HepG2 (cell line): ENCODE results near the gene SIRT7. TPM values are rescaled to one million over a fixed set of nuclear protein-coding genes. Genes with fewer than 3 reads are reported as not detected.

Source experiments
- BCLAF1 ChIP-seq: fragments of 450-650 bp; IDR thresholded peaks from 2 replicates; pipeline ENCODE4 v1.6.1; 2017; ENCODE audit warnings: mild to moderate bottlenecking
- CCDC6 ChIP-seq: sonication (generic); formaldehyde crosslinking; IDR thresholded peaks from 2 replicates; pipeline ENCODE4 v1.8.1; 2022; ENCODE audit warnings: mild to moderate bottlenecking, missing genetic modification reagents, moderate library complexity
- CENPT ChIP-seq: sonication (generic); formaldehyde crosslinking; IDR thresholded peaks from 2 replicates; pipeline ENCODE4 v1.8.0; 2022; ENCODE audit warnings: low read depth, mild to moderate bottlenecking, moderate library complexity, missing genetic modification reagents
- GFI1 ChIP-seq: sonication (generic); formaldehyde crosslinking; IDR thresholded peaks from 2 replicates; pipeline ENCODE4 v1.5.0; 2020; ENCODE audit warnings: missing genetic modification reagents, mild to moderate bottlenecking, borderline replicate concordance
- GLMP ChIP-seq: sonication (generic); formaldehyde crosslinking; IDR thresholded peaks from 2 replicates; pipeline ENCODE4 v1.9.0; 2021; ENCODE audit warnings: missing genetic modification reagents, mild to moderate bottlenecking, borderline replicate concordance
- MIER3 ChIP-seq: IDR thresholded peaks from 2 replicates; pipeline ENCODE4 v1.6.1; 2016; ENCODE audit warnings: missing compliant biosample characterization, borderline replicate concordance
- MNT ChIP-seq: fragments of 450-650 bp; IDR thresholded peaks from 2 replicates; pipeline ENCODE4 v1.6.1; 2016
- SP2 ChIP-seq: sonication (generic); formaldehyde crosslinking; IDR thresholded peaks from 2 replicates; pipeline ENCODE4 v1.5.1; 2020; ENCODE audit warnings: mild to moderate bottlenecking, missing genetic modification reagents
- UBTF ChIP-seq: sonication (generic); formaldehyde crosslinking; IDR thresholded peaks from 2 replicates; pipeline ENCODE4 v1.4.0; 2020; ENCODE audit warnings: mild to moderate bottlenecking, missing genetic modification reagents
- ZEB1 ChIP-seq: IDR thresholded peaks from 2 replicates; pipeline ENCODE4 v1.6.1; 2012; ENCODE audit warnings: mild to moderate bottlenecking, low read depth, inconsistent platforms; ENCODE audit not compliant: insufficient replicate concordance
- ZFX ChIP-seq: sonication (generic); formaldehyde crosslinking; IDR thresholded peaks from 2 replicates; pipeline ENCODE4 v1.4.0; 2020; ENCODE audit warnings: mild to moderate bottlenecking, low read depth, missing genetic modification reagents, moderate library complexity
- ZGPAT ChIP-seq: IDR thresholded peaks from 2 replicates; pipeline ENCODE4 v1.6.1; 2016; ENCODE audit warnings: mild to moderate bottlenecking
- ZNF276 ChIP-seq: sonication (generic); formaldehyde crosslinking; IDR thresholded peaks from 2 replicates; pipeline ENCODE4 v1.4.0; 2020; ENCODE audit warnings: mild to moderate bottlenecking, low read depth, missing genetic modification reagents
- ZNF557 ChIP-seq: sonication (generic); formaldehyde crosslinking; IDR thresholded peaks from 2 replicates; pipeline ENCODE4 v1.4.0; 2020; ENCODE audit warnings: missing genetic modification reagents
- ZNF567 ChIP-seq: sonication (generic); formaldehyde crosslinking; IDR thresholded peaks from 2 replicates; pipeline ENCODE4 v1.8.1; 2023; ENCODE audit warnings: mild to moderate bottlenecking, missing genetic modification reagents, borderline replicate concordance
- ZNF792 ChIP-seq: IDR thresholded peaks from 2 replicates; pipeline ENCODE4 v1.6.1; 2016
- ZNF839 ChIP-seq: sonication (generic); formaldehyde crosslinking; IDR thresholded peaks from 2 replicates; pipeline ENCODE4 v1.4.0; 2020; ENCODE audit warnings: missing genetic modification reagents, mild to moderate bottlenecking, borderline replicate concordance
- polyA plus RNA-seq, 8 experiments: library from polyadenylated mRNA; depleted of rRNA in 3 of 8; stranded (reverse) in 7 of 8; unstranded in 1 of 8; fragments of >200 nt; fragmentation: Illumina TruSeq in 4 of 8; extraction: Trizol in 4 of 8; gene quantifications; 2 replicates each; pipeline versions ENCODE4 v1.2.1 to v1.2.3, GENCODE V29; 2011 to 2016; ENCODE audit warnings: low read depth in 4 of 8, missing spikeins in 1 of 8, mixed read lengths in 1 of 8; ENCODE audit not compliant: insufficient read depth in 1 of 8
- total RNA-seq, 5 experiments: library from RNA; depleted of rRNA; stranded (reverse); fragments of >200 nt; fragmentation: Illumina TruSeq; extraction: Trizol; gene quantifications; 2 replicates each; pipeline ENCODE4 v1.2.3, GENCODE V29; 2016; ENCODE audit warnings: low read depth in 1 of 5

Gene SIRT7
- total and polyA plus RNA-seq, 2 of the 13 experiments (the other 11 are each of a cell fraction or from before 2014, with no cell fraction given), result 8.3 to 24.8 TPM

- TF ChIP-seq ZFX (CRISPR knock-in tag) (peak; percentile 27), MIER3 (CRISPR knock-in tag) (no peak), ZNF557 (CRISPR knock-in tag) (no peak), ZNF276 (CRISPR knock-in tag) (no peak), GLMP (CRISPR knock-in tag) (no peak), ZNF839 (CRISPR knock-in tag) (no peak), BCLAF1 (no peak), ZEB1 (no peak), GFI1 (CRISPR knock-in tag) (no peak), ZNF567 (CRISPR knock-in tag) (no peak), MNT (no peak), UBTF (peak; percentile 67), SP2 (CRISPR knock-in tag) (0 out of 2 replicates have a peak, but pooled peaks have one; percentile 28), ZGPAT (CRISPR knock-in tag) (0 out of 2 replicates have a peak, but pooled peaks have one; percentile 32), ZNF792 (no peak), CCDC6 (CRISPR knock-in tag) (no peak), CENPT (CRISPR knock-in tag) (no peak)
These were observed 27.3 kb downstream of the SIRT7 start (continued) for GRCh38 chr17:81890447-81891302.
